Hepatocyte (in vitro differentiated cells): ENCODE data around the gene GOLGA8A. TPM values are rescaled to one million over a fixed set of nuclear protein-coding genes. Genes with fewer than 3 reads are reported as not detected.

Experiments used
- polyA plus RNA-seq: library from polyadenylated mRNA; unstranded; fragments of >200 nt; fragmentation: Nextera tagmentation; extraction: Ambion mirVana; gene quantifications from 2 replicates; pipeline ENCODE4 v1.2.1, GENCODE V29; 2016
- total RNA-seq: library from RNA; depleted of rRNA; stranded (reverse); fragments of >200 nt; gene quantifications from 2 replicates; pipeline ENCODE4 v1.2.3, GENCODE V29; 2014

Gene GOLGA8A
- total and polyA plus RNA-seq, 2 experiments from 2014 or later, result 27.2 to 51.2 TPM

Other genes with a start within 250 kb of the GOLGA8A start
- gene KATNBL1, start 227.7 kb downstream of the GOLGA8A start, total RNA-seq, result 127 and 166 TPM in 2 replicates
- 55.4 and 72.0 TPM in 2 replicates for gene KATNBL1, start 227.7 kb downstream of the GOLGA8A start, polyA plus RNA-seq
- gene EMC4, start 212.8 kb downstream of the GOLGA8A start, total RNA-seq, result 149 and 206 TPM in 2 replicates
- 165 and 173 TPM in 2 replicates for gene EMC4, start 212.8 kb downstream of the GOLGA8A start, polyA plus RNA-seq
- gene SLC12A6, start 100.0 kb downstream of the GOLGA8A start, total RNA-seq, result 12.2 and 13.1 TPM in 2 replicates
- 5.9 and 7.4 TPM in 2 replicates for gene SLC12A6, start 100.0 kb downstream of the GOLGA8A start, polyA plus RNA-seq
- 284 and 308 TPM in 2 replicates for gene NOP10, start 94.7 kb downstream of the GOLGA8A start, total RNA-seq
- gene NOP10, start 94.7 kb downstream of the GOLGA8A start, polyA plus RNA-seq, result 324 and 378 TPM in 2 replicates
- not detected in 2 replicates for gene NUTM1, start 94.5 kb downstream of the GOLGA8A start, total RNA-seq
- not detected in 2 replicates for gene NUTM1, start 94.5 kb downstream of the GOLGA8A start, polyA plus RNA-seq
- gene LPCAT4, start 70.6 kb downstream of the GOLGA8A start, total RNA-seq, result 9.1 and 13.5 TPM in 2 replicates
- gene LPCAT4, start 70.6 kb downstream of the GOLGA8A start, polyA plus RNA-seq, result 22.1 and 35.7 TPM in 2 replicates
- gene GOLGA8B, start 145.8 kb upstream of the GOLGA8A start, total RNA-seq, result 30.4 and 38.7 TPM in 2 replicates
- gene GOLGA8B, start 145.8 kb upstream of the GOLGA8A start, polyA plus RNA-seq, result 45.8 and 71.6 TPM in 2 replicates